PC-9 (cell line): ENCODE data around the gene APBB1IP. TPM values are rescaled to one million over a fixed set of nuclear protein-coding genes. Genes with fewer than 3 reads are reported as not detected.

Experiments
- BruUV-seq: library from RNA; stranded (reverse); fragments of 400-500 nt; replicated peaks from 2 replicates; lab custom pipeline; 2021; lab: Mats Ljungman, UMichigan
- CTCF ChIA-PET: fragments of 300-600 bp; sonication (Branson Sonifier 250); formaldehyde crosslinking; loops from one replicate; lab custom pipeline; 2022; ENCODE audit warnings: antibody characterized with exemption; lab: Charles Lee
- POLR2A ChIA-PET: fragments of 300-600 bp; sonication (Branson Sonifier 250); formaldehyde crosslinking; loops from one replicate; lab custom pipeline; 2022; ENCODE audit warnings: antibody characterized with exemption; ENCODE audit not compliant: unreplicated experiment; lab: Charles Lee
- DNase-seq, 2 experiments: peaks; one replicate each; pipeline versions ENCODE4 v3.0.0 to v3.0.0-alpha.2; 2015 to 2022; ENCODE audit warnings: mixed read lengths in 1 of 2
- H2AFZ ChIP-seq: fragments of 200-600 bp; sonication (generic); 2 replicates; pipeline ENCODE4 v1.8.1; 2017; ENCODE audit warnings: antibody characterized with exemption
- H3F3A ChIP-seq: fragments of 200-600 bp; sonication (generic); 2 replicates; pipeline ENCODE4 v1.8.1; 2017; ENCODE audit warnings: antibody characterized with exemption, mild to moderate bottlenecking, low read depth; ENCODE audit not compliant: insufficient read depth
- H3K27ac ChIP-seq: fragments of 200-600 bp; sonication (generic); 2 replicates; pipeline ENCODE4 v1.6.1; 2016; ENCODE audit warnings: mixed run types
- H3K27me3 ChIP-seq: fragments of 200-600 bp; sonication (generic); 2 replicates; pipeline ENCODE4 v1.6.1; 2016; ENCODE audit warnings: low read depth, mixed run types; ENCODE audit not compliant: insufficient read depth
- H3K36me3 ChIP-seq: fragments of 200-600 bp; sonication (generic); 2 replicates; pipeline ENCODE4 v1.6.1; 2016; ENCODE audit warnings: low read depth, mixed run types
- H3K4me1 ChIP-seq: fragments of 200-600 bp; sonication (generic); replicated peaks from 2 replicates; pipeline ENCODE4 v1.6.1; 2016; ENCODE audit warnings: mixed run types; ENCODE audit not compliant: insufficient read depth
- H3K4me2 ChIP-seq: fragments of 200-600 bp; sonication (generic); 2 replicates; pipeline ENCODE4 v1.6.1; 2017; ENCODE audit warnings: mixed run types
- H3K4me3 ChIP-seq: fragments of 200-600 bp; sonication (generic); 2 replicates; pipeline ENCODE4 v1.6.1; 2016; ENCODE audit warnings: mixed run types
- H3K79me2 ChIP-seq: fragments of 200-600 bp; sonication (generic); 2 replicates; pipeline ENCODE4 v1.6.1; 2017; ENCODE audit warnings: low read depth, mixed run types
- H3K9me2 ChIP-seq: fragments of 200-600 bp; sonication (generic); 2 replicates; pipeline ENCODE4 v1.8.1; 2017; ENCODE audit warnings: mild to moderate bottlenecking; ENCODE audit not compliant: insufficient read depth
- H3K9me3 ChIP-seq: fragments of 200-600 bp; sonication (generic); 2 replicates; pipeline ENCODE4 v1.8.1; 2016; ENCODE audit warnings: low read depth; ENCODE audit not compliant: insufficient read depth
- H4K20me1 ChIP-seq: fragments of 200-600 bp; sonication (generic); 2 replicates; pipeline ENCODE4 v1.8.1; 2017; ENCODE audit not compliant: insufficient read depth
- CTCF ChIP-seq: fragments of 200-600 bp; sonication (generic); conservative IDR thresholded peaks from 2 replicates; pipeline ENCODE4 v1.6.1; 2017; ENCODE audit warnings: mixed run types, antibody characterized with exemption, mild to moderate bottlenecking, moderate library complexity
- EZH2 ChIP-seq: fragments of 200-600 bp; sonication (generic); IDR thresholded peaks from 2 replicates; pipeline ENCODE4 v1.8.0; 2017; ENCODE audit warnings: antibody characterized with exemption, low read depth
- intact Hi-C: fragments of 100-400 bp; cut with micrococcal nuclease; formaldehyde crosslinking; loops from one replicate; pipeline ENCODE4 v1.10.0; 2022; ENCODE audit not compliant: unreplicated experiment
- total RNA-seq: library from RNA; stranded (reverse); gene quantifications from 2 replicates; pipeline ENCODE4 v1.2.3, GENCODE V29; 2021

The APBB1IP gene
- total RNA-seq, 1 experiment from 2014 or later, result not detected

- Histone ChIP-seq H3K27ac (no peak overlapping the region), H3F3A (no peaks in the 10 kb centered on the region), H3K79me2 (no peaks in the 10 kb centered on the region), H3K27me3 (no peaks in the 10 kb centered on the region), H3K4me3 (no peak overlapping the region), H3K36me3 (no peaks in the 10 kb centered on the region), H3K4me1 (no peaks in the 10 kb centered on the region), H2AFZ (no peak overlapping the region), H3K4me2 (no peak overlapping the region), H3K9me3 (no peaks in the 10 kb centered on the region), H4K20me1 (no peaks in the 10 kb centered on the region), H3K9me2 (no peaks in the 10 kb centered on the region)
- no TSS peak for BruUV-seq
- CTCF ChIA-PET, result no interaction called here
- TF ChIP-seq EZH2, result no peak
- TF ChIP-seq CTCF, result no peak
- POLR2A ChIA-PET, result no interaction called here
- intact Hi-C loops, result no loop called here
- no peak for DNase-seq
Observed at GRCh38 chr10:26453850-26454249, 15.7 kb downstream of the APBB1IP start.

- H3K27me3 ChIP-seq, result no peaks in the 10 kb centered on the region
- no peak overlapping the region for H3K27ac ChIP-seq
- ChIA-PET POLR2A (no interaction called here), CTCF (no interaction called here)
- H3K4me1 ChIP-seq, result no peaks in the 10 kb centered on the region
- TF ChIP-seq EZH2 (no peak), CTCF (no peak)
- intact Hi-C loops, result no loop called here
- no peak for DNase-seq
- H3K36me3 ChIP-seq, result no peaks in the 10 kb centered on the region
- no peaks in the 10 kb centered on the region for H3K9me2 ChIP-seq
- H2AFZ ChIP-seq, result no peak overlapping the region
- H3F3A ChIP-seq, result no peaks in the 10 kb centered on the region
- no peak overlapping the region for H3K4me2 ChIP-seq
- H4K20me1 ChIP-seq, result no peaks in the 10 kb centered on the region
- no peak overlapping the region for H3K4me3 ChIP-seq
- no TSS peak for BruUV-seq
- no peaks in the 10 kb centered on the region for H3K79me2 ChIP-seq
- H3K9me3 ChIP-seq, result no peaks in the 10 kb centered on the region
Observed at GRCh38 chr10:26454891-26455290, 16.8 kb downstream of the APBB1IP start.

- no peaks in the 10 kb centered on the region for H3K4me1 ChIP-seq
- no peaks in the 10 kb centered on the region for H3F3A ChIP-seq
- H3K36me3 ChIP-seq, result no peaks in the 10 kb centered on the region
- no peaks in the 10 kb centered on the region for H3K27me3 ChIP-seq
- ChIA-PET CTCF (no interaction called here), POLR2A (no interaction called here)
- no peak overlapping the region for H3K4me2 ChIP-seq
- H3K27ac ChIP-seq, result no peak overlapping the region
- H4K20me1 ChIP-seq, result no peaks in the 10 kb centered on the region
- TF ChIP-seq EZH2 (no peak), CTCF (no peak)
- H3K9me2 ChIP-seq, result no peaks in the 10 kb centered on the region
- H3K79me2 ChIP-seq, result no peaks in the 10 kb centered on the region
- no peak for DNase-seq
- no peak overlapping the region for H2AFZ ChIP-seq
- intact Hi-C loops, result no loop called here
- no peaks in the 10 kb centered on the region for H3K9me3 ChIP-seq
- H3K4me3 ChIP-seq, result no peak overlapping the region
- BruUV-seq, result no TSS peak
Observed at GRCh38 chr10:26455567-26456315, 17.6 kb downstream of the APBB1IP start.
